OCI-M2 (cell line): Measurements from ENCODE around the gene EVPL.
"Not testable (repeated sequence)": the region's sequence is repeated elsewhere in the genome, so short reads cannot be mapped to it uniquely, and the experiment has no call there.

Experiments used
- DNase-seq: peaks from one replicate; lab custom pipeline; 2025; ENCODE audit not compliant: unreplicated experiment; lab: John Stamatoyannopoulos, UW

Gene EVPL

DNA sequence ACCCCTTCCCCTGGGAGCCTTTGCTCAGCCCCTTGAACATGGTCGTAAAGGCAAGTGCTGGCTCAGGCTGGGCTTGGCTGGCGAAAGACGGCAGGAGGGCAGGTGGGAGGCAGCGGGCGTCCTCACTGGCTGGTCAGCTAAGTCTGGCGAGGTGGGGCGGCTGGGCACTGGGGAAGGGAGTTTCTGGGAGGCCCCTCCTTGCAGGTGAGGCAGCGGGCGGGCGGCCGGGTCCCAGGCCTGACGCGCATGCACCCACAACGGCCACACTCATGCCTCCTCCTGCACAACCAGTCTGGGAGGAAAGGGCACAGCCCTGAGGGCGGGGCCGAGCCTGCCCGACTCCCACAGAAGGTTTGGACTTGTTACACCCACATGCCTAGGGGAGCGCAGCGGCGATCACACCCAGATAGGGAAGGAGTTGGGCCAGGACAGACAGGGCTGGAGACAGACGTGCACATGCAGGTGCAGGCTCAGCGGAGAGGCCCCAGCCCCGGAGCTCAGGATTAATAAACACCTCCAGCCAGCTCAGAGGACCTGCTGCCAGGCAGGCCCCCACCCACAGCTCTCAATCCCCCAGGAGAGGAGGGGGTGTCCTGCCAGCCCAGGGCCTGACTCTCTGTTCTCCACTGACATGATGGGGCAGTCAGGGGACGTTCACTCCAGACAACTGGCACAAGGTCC lies at the start of gene EVPL:
Gene EVPL, minus strand, starts transcription at position 148 of the 681 bp plus-strand sequence. Its CDS starts 108 bp downstream, at position 40.
- no peak for DNase-seq

GRCh38 chr17:76076146-76076764 lies 49.1 kb upstream of the EVPL start:
- DNase-seq, result no peak

- DNase-seq, result no peak
Observed at GRCh38 chr17:76075364-76076145, 48.4 kb upstream of the EVPL start.

- no peak for DNase-seq
Observed at GRCh38 chr17:76074390-76075363, 47.6 kb upstream of the EVPL start, which contains the start of gene GALR2. Gene GALR2, plus strand, starts transcription at chr17:76074781. Its CDS starts 103 bp downstream, at chr17:76074884.

GRCh38 chr17:76072148-76072858 lies 45.2 kb upstream of the EVPL start, which contains the start of gene SRP68:
Gene SRP68, minus strand, starts transcription at chr17:76072517. Its CDS starts 26 bp downstream, at chr17:76072491.
- DNase-seq, result no peak

GRCh38 chr17:76071531-76072147 lies 44.5 kb upstream of the EVPL start:
- DNase-seq, result no peak

DNA sequence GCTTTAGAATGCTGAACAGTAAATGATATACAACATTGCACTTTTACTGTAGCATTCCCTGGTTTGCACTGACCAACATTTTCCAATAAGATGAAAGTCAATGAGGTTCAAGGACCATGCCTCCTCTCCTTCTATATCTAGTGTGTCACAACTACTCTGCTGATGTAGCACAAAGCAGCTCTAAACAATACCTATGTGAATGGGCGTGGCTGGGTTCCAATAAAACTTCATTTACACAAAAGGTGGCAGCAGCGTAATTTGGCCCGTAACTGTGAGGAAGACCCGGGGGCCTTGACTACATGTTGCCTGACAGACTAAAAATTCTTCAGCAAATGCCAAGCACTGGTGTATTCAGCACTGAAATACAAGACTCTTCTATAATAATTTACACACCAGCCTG lies 38.7 kb upstream of the EVPL start:
- no peak for DNase-seq

DNA sequence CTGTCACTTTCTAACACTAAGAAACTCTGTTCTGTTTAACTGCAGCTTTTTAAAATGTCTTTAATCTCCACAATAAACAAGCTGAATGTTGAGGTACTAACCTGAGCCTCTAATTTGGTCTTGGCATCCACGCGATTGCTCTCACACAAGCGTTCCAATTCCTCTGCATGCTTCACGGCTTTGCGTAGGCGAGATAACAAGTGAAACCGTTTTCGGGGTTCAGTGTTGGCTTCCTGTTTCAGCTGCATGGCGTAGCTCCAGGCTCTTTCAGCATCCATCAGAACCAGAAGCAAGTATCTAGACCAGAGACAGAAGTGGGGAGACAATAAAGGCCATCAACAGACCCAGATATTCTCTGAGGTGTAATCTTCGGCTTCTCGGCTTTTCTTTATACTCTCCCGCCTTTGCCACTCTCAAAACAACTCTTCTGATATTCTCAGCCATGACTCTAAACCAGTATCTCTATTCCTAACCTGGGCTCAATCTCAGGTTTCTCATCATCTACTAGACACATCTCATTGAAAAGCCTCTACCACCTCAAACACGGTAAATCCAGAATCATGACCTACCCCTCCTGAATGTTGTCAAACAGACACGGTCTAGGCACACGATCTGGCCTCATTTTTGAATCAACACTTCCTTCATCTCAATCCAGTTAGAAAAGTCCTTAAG lies 36.9 kb upstream of the EVPL start:
- DNase-seq, result no peak

- not testable (repeated sequence) for DNase-seq
Observed at GRCh38 chr17:76058264-76058663, 31.2 kb upstream of the EVPL start.

DNA sequence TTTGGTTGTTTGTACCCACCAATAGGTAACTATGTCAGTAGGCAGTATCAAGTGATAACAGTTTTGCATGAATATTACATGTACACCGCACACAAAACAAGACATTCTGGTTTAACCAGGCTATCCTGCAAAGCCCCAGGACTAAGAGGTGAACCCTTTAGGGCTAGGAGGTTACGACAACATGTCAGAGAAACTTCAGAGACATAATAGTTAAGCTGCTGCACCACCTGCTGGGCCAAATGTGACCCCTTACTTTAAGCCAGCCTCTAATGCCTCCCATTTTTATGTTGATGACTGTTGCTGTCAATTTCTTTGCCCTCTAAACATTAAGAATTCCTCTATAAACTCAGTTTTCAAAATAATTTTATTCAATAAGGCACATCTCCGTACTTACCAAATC lies 29.8 kb upstream of the EVPL start:
- DNase-seq, result no peak

DNA sequence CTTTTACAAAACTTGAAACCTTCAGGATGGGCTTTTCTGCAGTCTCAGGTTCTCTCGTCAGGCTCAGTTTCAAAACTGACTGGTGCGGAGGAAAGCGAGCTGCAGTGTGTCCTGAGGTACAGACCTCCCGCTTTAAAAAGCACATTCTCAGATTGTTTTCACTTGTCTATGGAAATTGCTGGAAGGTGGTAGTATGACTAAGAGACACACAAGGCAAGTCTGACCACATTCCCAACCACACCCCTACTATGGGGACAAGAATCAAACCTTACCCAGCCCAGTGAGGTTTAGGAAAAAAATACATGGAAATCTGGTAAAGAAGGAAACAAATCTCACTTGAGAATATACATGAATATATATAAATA lies 27.0 kb upstream of the EVPL start:
- no peak for DNase-seq

- no peak for DNase-seq
Observed at GRCh38 chr17:76053246-76054111, 26.4 kb upstream of the EVPL start.

DNA sequence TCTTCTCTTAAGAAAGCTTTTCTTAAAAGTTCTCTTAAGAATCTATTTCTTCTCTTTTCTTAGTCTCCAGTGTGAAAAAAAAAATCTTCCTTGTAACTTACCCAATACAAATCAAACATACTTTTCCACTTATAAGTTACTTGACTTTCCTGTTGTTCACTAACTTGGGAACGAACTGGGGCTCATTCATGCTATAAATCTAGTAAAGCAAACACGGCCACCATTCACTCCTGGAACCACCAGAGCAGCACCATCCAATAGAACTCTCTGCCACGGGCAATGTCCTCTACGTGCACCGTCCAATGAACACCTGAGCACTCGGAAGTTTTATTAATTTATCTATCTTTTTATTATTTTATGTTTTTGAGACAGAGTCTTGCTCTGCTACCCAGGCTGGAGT lies 24.5 kb upstream of the EVPL start:
- no peak for DNase-seq

GRCh38 chr17:76050538-76051467 lies 23.7 kb upstream of the EVPL start:
- no peak for DNase-seq

DNA sequence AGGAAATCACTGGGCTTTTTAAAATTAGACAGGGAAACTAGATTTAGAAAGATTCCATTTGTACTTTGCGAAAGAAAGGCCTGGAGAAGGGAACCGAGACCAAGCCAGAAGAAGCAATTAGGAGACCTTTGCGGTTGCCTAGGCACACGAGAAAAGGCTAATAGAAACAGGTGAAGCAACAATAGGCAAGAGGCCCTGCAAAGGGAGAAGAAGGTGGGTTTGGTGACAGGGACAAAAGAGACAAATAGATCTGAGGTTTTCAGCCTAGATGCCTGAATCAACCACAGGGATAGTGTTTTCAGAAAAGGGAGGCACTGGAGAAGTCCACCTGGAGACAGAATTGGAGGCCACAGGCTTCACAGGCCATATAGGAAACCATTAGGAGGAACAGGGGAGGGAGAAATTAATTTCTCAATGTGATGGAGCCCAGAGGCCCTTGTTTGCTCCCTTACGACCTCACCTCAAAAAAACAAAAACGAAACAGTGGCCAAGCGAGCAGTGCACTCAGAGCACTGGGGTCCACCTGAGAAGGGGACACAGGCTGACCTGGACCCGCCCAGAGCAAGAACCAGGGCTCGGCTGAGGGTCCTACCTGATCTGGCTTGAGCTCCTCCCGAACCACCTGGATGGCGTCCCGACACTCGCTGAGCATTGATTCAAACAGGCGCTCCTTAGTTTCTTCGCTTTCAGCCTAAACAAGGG lies 22.9 kb upstream of the EVPL start:
- no peak for DNase-seq

DNA sequence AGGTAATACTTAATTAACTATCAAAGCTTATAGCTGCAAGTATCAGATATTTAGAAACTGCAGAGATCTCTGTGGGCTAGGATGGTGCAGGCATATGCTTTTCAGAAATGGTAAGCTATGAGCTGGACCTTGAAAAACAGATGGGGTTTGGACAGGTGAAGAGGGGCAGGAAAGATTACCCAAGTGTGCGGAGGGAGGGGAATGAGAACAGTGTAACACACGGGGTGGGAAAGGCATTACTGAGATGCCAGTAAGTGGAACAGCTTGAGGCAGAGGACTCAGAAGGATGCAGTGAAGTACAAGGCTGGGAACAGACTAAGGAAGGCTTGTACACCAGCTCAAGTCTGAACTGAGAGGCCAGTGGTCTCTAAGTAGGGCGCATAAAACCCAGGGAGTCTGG lies 22.1 kb upstream of the EVPL start:
- DNase-seq, result no peak

GRCh38 chr17:76048711-76049110 lies 21.6 kb upstream of the EVPL start:
- DNase-seq, result no peak
